GM12801 (cell line): ENCODE results near the gene DGKI.

Experiments
- CTCF ChIP-seq: IDR thresholded peaks from one replicate; pipeline ENCODE4 v1.5.1; 2011; ENCODE audit warnings: control low read depth; ENCODE audit not compliant: insufficient read length; ENCODE audit errors: extremely low read depth

Gene DGKI

GRCh38 chr7:137469191-137469811 is 377.5 kb downstream of the DGKI start:
- no peak for TF ChIP-seq CTCF

- TF ChIP-seq CTCF, result no peak
These were observed 383.9 kb downstream of the DGKI start for GRCh38 chr7:137462847-137463246.

GRCh38 chr7:137462074-137462715 is 384.6 kb downstream of the DGKI start:
- TF ChIP-seq CTCF, result no peak

GRCh38 chr7:137458399-137458798 is 388.4 kb downstream of the DGKI start:
- no peak for TF ChIP-seq CTCF

GRCh38 chr7:137454767-137455166 is 392.0 kb downstream of the DGKI start:
- TF ChIP-seq CTCF, result no peak

GRCh38 chr7:137454246-137454724 is 392.5 kb downstream of the DGKI start:
- no peak for TF ChIP-seq CTCF

GRCh38 chr7:137453356-137453755 is 393.4 kb downstream of the DGKI start:
- TF ChIP-seq CTCF, result no peak
